Hepatocyte (in vitro differentiated cells): ENCODE data around the gene KLLN. TPM values are rescaled to one million over a fixed set of nuclear protein-coding genes. Genes with fewer than 3 reads are reported as not detected.

ENCODE experiments used
- DNase-seq: peaks from one replicate; pipeline ENCODE4 v3.0.0-alpha.2; 2016; ENCODE audit warnings: low spot score
- H2AFZ ChIP-seq: fragments of 200-600 bp; sonication (generic); 2 replicates; pipeline ENCODE4 v1.6.0; 2016; ENCODE audit warnings: antibody characterized with exemption, mild to moderate bottlenecking
- H3K27ac ChIP-seq: fragments of 200-600 bp; sonication (generic); 2 replicates; pipeline ENCODE4 v1.5.1; 2016; ENCODE audit warnings: mild to moderate bottlenecking
- H3K27me3 ChIP-seq: fragments of 200-600 bp; sonication (generic); 2 replicates; pipeline ENCODE4 v1.6.1; 2016
- H3K36me3 ChIP-seq: fragments of 200-600 bp; sonication (generic); replicated peaks from 2 replicates; pipeline ENCODE4 v1.5.1; 2016; ENCODE audit warnings: low read depth; ENCODE audit not compliant: insufficient read depth
- H3K4me1 ChIP-seq: fragments of 200-600 bp; sonication (generic); 2 replicates; pipeline ENCODE4 v1.5.1; 2016; ENCODE audit warnings: mild to moderate bottlenecking, moderate library complexity; ENCODE audit not compliant: insufficient read depth
- H3K4me2 ChIP-seq: fragments of 200-600 bp; sonication (generic); 2 replicates; pipeline ENCODE4 v1.6.0; 2016
- H3K4me3 ChIP-seq: fragments of 200-600 bp; sonication (generic); 2 replicates; pipeline ENCODE4 v1.5.1; 2016; ENCODE audit warnings: mild to moderate bottlenecking
- H3K79me2 ChIP-seq: fragments of 200-600 bp; sonication (generic); 2 replicates; pipeline ENCODE4 v1.6.0; 2017; ENCODE audit warnings: mild to moderate bottlenecking
- H3K9me2 ChIP-seq: fragments of 200-600 bp; sonication (generic); replicated peaks from 2 replicates; pipeline ENCODE4 v1.6.0; 2017; ENCODE audit warnings: mild to moderate bottlenecking; ENCODE audit not compliant: insufficient read depth
- H3K9me3 ChIP-seq: fragments of 200-600 bp; sonication (generic); 2 replicates; pipeline ENCODE4 v1.5.1; 2016; ENCODE audit warnings: low read depth, mild to moderate bottlenecking
- H4K20me1 ChIP-seq: fragments of 200-600 bp; sonication (generic); 2 replicates; pipeline ENCODE4 v1.6.0; 2016; ENCODE audit warnings: mild to moderate bottlenecking; ENCODE audit not compliant: insufficient read depth, poor library complexity, severe bottlenecking
- EZH2 ChIP-seq: fragments of 200-600 bp; sonication (generic); IDR thresholded peaks from 2 replicates; pipeline ENCODE4 v1.6.1; 2016; ENCODE audit warnings: antibody characterized with exemption, mild to moderate bottlenecking, borderline replicate concordance
- EZH2phosphoT487 ChIP-seq: fragments of 200-600 bp; sonication (generic); IDR thresholded peaks from one replicate; pipeline ENCODE4 v1.6.1; 2018; ENCODE audit warnings: antibody characterized with exemption, mild to moderate bottlenecking, low read depth, moderate library complexity; ENCODE audit not compliant: unreplicated experiment, severe bottlenecking
- WGBS: methylation state at CpG from one replicate; pipeline ENCODE4 v1.1.6; 2016; ENCODE audit warnings: low lambda C conversion rate; ENCODE audit errors: missing lambda C conversion rate; 5-methylcytosine and 5-hydroxymethylcytosine counted together
- polyA plus RNA-seq: library from polyadenylated mRNA; unstranded; fragments of >200 nt; fragmentation: Nextera tagmentation; extraction: Ambion mirVana; gene quantifications from 2 replicates; pipeline ENCODE4 v1.2.1, GENCODE V29; 2016
- total RNA-seq: library from RNA; depleted of rRNA; stranded (reverse); fragments of >200 nt; gene quantifications from 2 replicates; pipeline ENCODE4 v1.2.3, GENCODE V29; 2014
- TF ChIP-seq, protein P1 (sequence below): fragments of 200-600 bp; sonication (generic); IDR thresholded peaks from 2 replicates; pipeline ENCODE4 v1.5.1; 2016; ENCODE audit warnings: antibody characterized with exemption, mild to moderate bottlenecking; ENCODE audit not compliant: poor library complexity

KLLN gene
- total and polyA plus RNA-seq, 2 experiments from 2014 or later = 0.21 to 0.53 TPM

DNA sequence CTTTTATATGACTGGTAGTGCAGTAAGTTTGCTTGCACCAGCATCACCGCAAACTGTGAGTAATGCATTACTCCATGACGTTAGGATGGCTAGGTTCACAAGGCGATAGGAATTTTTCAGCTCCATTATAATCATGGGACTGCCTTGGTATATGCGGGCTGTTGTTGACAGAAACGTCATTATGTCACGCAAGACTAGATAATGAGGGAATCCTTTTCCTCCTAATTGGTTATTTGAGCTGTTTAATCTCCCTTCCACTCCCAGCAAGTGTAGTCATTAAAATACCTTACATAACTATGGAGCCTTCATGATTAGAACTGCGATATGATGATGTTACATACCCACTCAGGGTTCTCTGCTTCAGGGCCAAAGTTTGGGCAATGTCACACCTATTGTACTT lies 17.3 kb downstream of the KLLN start:
- Histone ChIP-seq H2AFZ (no peak overlapping the region), H3K4me2 (no peak overlapping the region), H3K9me2 (no peaks in the 10 kb centered on the region), H3K79me2 (no peaks in the 10 kb centered on the region), H3K4me3 (no peak overlapping the region), H3K27me3 (no peaks in the 10 kb centered on the region), H3K36me3 (no peaks in the 10 kb centered on the region), H3K27ac (peak overlapping the region; percentile 63), H3K4me1 (peaks cover 3% of the 10 kb centered on the region), H3K9me3 (no peaks in the 10 kb centered on the region), H4K20me1 (no peaks in the 10 kb centered on the region)
- no peak for TF ChIP-seq EZH2
- no peak for TF ChIP-seq EZH2phosphoT487
- TF ChIP-seq, protein P1, sequence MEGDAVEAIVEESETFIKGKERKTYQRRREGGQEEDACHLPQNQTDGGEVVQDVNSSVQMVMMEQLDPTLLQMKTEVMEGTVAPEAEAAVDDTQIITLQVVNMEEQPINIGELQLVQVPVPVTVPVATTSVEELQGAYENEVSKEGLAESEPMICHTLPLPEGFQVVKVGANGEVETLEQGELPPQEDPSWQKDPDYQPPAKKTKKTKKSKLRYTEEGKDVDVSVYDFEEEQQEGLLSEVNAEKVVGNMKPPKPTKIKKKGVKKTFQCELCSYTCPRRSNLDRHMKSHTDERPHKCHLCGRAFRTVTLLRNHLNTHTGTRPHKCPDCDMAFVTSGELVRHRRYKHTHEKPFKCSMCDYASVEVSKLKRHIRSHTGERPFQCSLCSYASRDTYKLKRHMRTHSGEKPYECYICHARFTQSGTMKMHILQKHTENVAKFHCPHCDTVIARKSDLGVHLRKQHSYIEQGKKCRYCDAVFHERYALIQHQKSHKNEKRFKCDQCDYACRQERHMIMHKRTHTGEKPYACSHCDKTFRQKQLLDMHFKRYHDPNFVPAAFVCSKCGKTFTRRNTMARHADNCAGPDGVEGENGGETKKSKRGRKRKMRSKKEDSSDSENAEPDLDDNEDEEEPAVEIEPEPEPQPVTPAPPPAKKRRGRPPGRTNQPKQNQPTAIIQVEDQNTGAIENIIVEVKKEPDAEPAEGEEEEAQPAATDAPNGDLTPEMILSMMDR = no peak
- 44% methylated on average over 7 of the region's 7 CpGs for WGBS
- peak; percentile 37 for DNase-seq

DNA sequence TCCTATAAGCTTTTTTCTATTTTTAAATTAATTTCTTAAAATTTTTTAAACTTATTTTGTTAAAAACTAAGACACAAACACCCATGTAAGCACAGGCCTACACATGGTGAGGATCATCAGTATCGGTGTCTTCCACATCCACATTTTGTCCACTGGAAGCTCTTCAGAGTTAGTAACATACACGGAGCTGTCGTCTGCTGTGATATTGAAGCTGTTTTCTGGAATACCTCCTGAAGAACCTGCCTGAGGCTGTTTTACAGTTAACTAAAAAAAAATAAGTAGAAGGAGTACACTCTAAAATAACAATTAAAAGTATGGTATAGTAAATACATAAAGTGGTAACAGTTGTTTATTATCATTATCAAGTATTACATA lies 17.7 kb downstream of the KLLN start:
- Histone ChIP-seq H3K4me1 (peaks cover 3% of the 10 kb centered on the region), H3K27me3 (no peaks in the 10 kb centered on the region), H3K36me3 (no peaks in the 10 kb centered on the region), H2AFZ (no peak overlapping the region), H3K79me2 (no peaks in the 10 kb centered on the region), H3K4me3 (no peak overlapping the region), H4K20me1 (no peaks in the 10 kb centered on the region), H3K27ac (peak overlapping the region; percentile 63), H3K4me2 (no peak overlapping the region), H3K9me2 (no peaks in the 10 kb centered on the region), H3K9me3 (no peaks in the 10 kb centered on the region)
- WGBS = 69% methylated on average over 3 of the region's 3 CpGs
- TF ChIP-seq, protein P1 = no peak
- no peak for TF ChIP-seq EZH2phosphoT487
- TF ChIP-seq EZH2 = no peak
- DNase-seq = no peak

DNA sequence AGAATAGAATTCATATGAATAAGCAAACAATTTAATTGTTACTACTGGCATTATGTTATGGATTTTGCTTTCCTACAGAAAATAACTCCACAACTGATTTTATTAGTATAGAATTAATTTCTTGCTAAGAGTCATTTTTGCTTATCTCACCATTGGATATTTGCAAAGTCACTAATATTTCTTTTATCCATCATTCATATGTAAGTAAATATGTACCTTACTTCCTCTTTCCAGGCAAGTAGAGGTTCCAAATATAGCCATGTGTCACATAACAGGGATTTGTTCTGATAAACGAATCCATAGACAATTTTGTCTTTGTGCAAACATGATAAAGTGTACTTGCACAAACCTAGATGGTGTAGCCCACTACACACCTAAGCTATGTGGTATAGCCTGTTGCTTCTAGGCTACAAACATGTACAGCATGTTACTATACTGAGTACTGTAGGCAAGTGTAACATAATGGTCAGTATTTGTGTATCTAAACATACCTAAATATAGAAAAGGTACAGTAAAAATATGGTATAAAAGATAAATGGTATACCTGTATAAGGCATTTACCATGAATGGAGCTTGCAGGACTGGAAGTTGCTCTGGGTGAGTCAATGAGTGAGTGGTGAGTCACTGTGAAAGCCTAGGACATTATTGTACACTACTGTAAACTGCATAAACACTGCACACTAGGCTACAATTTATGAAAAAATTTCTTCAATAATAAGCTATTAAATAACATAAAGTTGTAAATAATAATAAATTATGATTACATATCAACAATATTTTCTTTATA lies 18.3 kb downstream of the KLLN start:
- 54% methylated on average over 1 of the region's 1 CpG for WGBS
- no peaks in the 10 kb centered on the region for H3K27me3 ChIP-seq
- no peak overlapping the region for H2AFZ ChIP-seq
- H3K36me3 ChIP-seq = no peaks in the 10 kb centered on the region
- no peak overlapping the region for H3K4me2 ChIP-seq
- no peaks in the 10 kb centered on the region for H3K79me2 ChIP-seq
- TF ChIP-seq EZH2 = no peak
- TF ChIP-seq, protein P1 = no peak
- TF ChIP-seq EZH2phosphoT487 = no peak
- no peaks in the 10 kb centered on the region for H4K20me1 ChIP-seq
- H3K9me3 ChIP-seq = no peaks in the 10 kb centered on the region
- peaks cover 3% of the 10 kb centered on the region for H3K4me1 ChIP-seq
- peak; percentile 19 for DNase-seq
- no peak overlapping the region for H3K4me3 ChIP-seq
- peak overlapping the region; percentile 86 for H3K27ac ChIP-seq
- H3K9me2 ChIP-seq = no peaks in the 10 kb centered on the region
